Measurements from ENCODE around the gene BTNL3. TPM values are rescaled to one million over a fixed set of nuclear protein-coding genes. Genes with fewer than 3 reads are reported as not detected.

BTNL3 gene
- total and polyA plus RNA-seq, 9 of the 15 experiments (the other 6 are each of a cell fraction or from before 2014, with no cell fraction given) = 0.03 to 0.44 (median 0.04) TPM; not detected in 4

- no peak for TF ChIP-seq CEBPZ (IDR thresholded peaks at IDR 0.05; ENCODE audit: borderline replicate concordance, low read depth, low read length)
- TF ChIP-seq ZFP1 (CRISPR knock-in tag; IDR thresholded peaks at IDR 0.05) = no peak
- TF ChIP-seq PHF8 (IDR thresholded peaks at IDR 0.05; ENCODE audit: borderline replicate concordance, low read length) = peak; percentile 31; the same call in 1 of the 2 replicates
- no peak for TF ChIP-seq GTF2A2 (tag; IDR thresholded peaks at IDR 0.05)
- peak; percentile 89 for TF ChIP-seq NFIC (IDR thresholded peaks at IDR 0.05)
- no peak for TF ChIP-seq ZNF324 (CRISPR knock-in tag; IDR thresholded peaks at IDR 0.05)
- no peak for TF ChIP-seq RNF219 (CRISPR knock-in tag; IDR thresholded peaks at IDR 0.05)
- TF ChIP-seq PURB (CRISPR knock-in tag; IDR thresholded peaks at IDR 0.05; ENCODE audit: low read depth) = no peak
- TF ChIP-seq PATZ1 (CRISPR knock-in tag; IDR thresholded peaks at IDR 0.05; ENCODE audit: borderline replicate concordance) = no peak
- no peak; the same call in 1 of the 2 replicates for TF ChIP-seq DIDO1 (tag; IDR thresholded peaks at IDR 0.05; ENCODE audit: low read depth)
- no peak for TF ChIP-seq ZNF253 (CRISPR knock-in tag; conservative IDR thresholded peaks at IDR 0.05)
- no peak for TF ChIP-seq SFPQ (IDR thresholded peaks at IDR 0.05; ENCODE audit: low read depth, low read length)
- TF ChIP-seq ZNF184 (CRISPR knock-in tag; IDR thresholded peaks at IDR 0.05) = no peak
- TF ChIP-seq ZNF589 (CRISPR knock-in tag; IDR thresholded peaks at IDR 0.05; ENCODE audit: low read depth) = no peak
- TF ChIP-seq ARID2 (IDR thresholded peaks at IDR 0.05) = no peak
Measured at GRCh38 chr5:181028032-181028819, 39.6 kb downstream of the BTNL3 start (continued).
